Lung microvascular endothelial cell (primary cell): ENCODE data around the gene MPP7. TPM values are rescaled to one million over a fixed set of nuclear protein-coding genes. Genes with fewer than 3 reads are reported as not detected.

Source experiments
- DNase-seq, 2 donors: peaks; one replicate each; pipeline versions ENCODE4 v3.0.0 to v3.0.0-alpha.2; 2010; ENCODE audit warnings: low read depth in 2 of 2
- total RNA-seq: library from RNA; depleted of rRNA; stranded (reverse); fragments of >200 nt; gene quantifications from 2 replicates; pipeline ENCODE4 v1.2.1, GENCODE V29; 2014

The MPP7 gene
- total RNA-seq, 1 donor from 2014 or later: 21.6 TPM

DNA sequence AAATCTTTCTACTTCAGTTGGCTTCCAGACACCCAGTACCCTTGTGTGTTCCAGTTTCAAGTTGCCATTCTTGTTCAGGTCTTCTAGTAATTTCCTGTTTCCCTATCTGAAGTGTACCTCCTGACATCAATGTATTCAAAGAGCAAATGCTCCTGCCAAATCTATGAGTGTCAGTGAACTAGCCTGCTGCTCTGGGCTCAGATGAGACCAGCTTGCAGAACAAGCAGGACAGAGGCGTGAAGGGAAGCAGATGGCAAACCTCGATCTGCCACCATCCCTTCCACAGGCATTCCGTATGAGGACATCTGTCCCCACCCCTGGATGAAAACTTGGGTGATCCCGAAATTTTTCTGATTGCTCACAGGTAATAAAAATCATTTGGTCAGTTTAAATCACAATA lies 4.4 kb upstream of the MPP7 start:
- no peak for DNase-seq

DNA sequence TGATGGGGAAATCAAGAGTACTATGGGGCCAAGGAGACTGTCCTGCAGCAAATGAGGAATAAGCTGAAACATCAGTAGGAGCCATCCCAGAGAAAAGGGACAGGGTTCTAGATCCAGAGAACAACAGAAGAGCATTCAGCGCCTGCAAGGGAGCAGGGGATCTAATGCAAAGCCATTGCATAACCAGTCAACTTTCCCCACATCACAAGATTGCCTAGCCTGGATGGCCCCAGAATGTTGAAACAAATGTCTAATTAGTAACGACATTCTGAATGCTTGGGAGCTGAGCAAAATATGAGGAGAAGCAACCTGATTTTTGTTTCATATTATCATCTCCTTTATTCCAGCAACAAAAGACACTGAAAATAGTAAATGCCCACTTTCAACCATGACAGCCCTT lies 2.7 kb upstream of the MPP7 start:
- no peak for DNase-seq

DNA sequence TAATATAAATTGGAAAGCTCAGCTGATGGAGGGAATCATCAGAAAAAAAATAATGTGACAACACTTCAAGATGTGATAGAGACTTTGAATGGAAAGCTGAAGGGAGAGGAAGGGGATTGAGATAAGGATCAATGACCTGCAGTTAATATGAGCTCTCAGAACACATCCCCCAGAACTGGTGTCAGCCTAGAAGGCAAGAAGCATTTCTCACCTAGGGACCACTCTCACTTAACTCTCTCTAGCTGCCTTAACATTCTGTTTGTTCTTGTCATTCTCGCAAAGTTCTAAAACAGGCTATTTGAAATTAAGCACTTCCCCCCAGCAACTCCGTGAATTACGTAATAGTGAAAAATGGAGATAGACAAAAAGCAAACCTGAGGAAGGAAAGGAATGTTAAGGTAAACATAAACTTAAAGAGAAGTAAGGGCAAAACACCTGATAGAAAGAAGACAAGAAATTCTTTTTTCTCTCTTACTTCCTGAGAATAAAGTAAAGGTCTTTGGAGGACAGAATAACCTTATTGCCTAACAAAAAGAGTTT lies 1.2 kb upstream of the MPP7 start:
- no peak for DNase-seq

DNA sequence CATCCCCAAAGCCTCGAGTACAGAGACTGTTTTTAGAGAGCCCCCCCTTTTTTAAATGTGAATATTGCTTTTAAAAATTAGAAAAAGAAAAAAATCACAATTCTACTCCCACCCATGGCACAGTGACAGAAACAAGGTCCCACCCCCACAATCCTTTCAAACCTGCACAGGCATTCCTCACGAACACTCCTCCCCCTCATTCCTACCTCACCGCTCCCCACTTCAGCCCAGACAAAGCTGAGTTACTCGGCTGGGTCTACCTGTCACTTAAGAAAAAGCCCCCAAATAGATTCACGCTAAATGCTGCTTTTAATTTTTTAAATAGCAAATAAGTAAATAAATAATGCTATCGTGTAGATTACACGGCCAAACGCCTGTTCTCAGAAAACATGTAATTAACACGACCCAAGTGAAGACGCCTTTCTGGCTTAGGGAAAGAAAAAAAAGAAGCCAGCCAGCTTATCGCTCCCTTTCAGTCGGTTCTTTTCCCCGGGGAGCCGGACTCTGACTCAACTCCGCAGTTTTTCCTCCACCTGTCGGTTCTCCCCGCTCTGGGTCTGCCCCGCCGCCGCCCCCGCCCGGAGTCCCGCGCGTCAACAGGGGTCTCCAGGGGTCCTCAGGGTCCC lies 739 bp downstream of the MPP7 start:
- peak in 1 of 2 donors; percentile 8 for DNase-seq

DNA sequence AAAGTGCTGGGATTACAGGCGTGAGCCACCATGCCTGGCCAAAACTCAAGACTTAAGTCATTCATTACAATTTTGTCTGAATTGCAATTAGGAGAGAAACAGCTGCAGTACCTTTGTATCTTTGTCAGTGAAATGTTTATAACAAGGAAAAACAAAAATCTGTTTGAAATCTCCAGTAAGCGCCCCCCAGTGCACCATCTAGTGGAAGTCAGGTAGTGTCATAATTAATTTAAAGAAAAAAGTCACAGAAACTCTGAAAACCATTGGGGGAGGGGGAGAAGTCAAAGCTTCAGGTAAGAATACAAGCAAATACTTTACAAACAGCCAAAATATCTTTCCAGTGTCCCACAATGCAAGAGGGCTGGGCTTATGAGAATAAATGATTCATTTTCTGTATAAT lies 2.8 kb downstream of the MPP7 start:
- DNase-seq: peak in 1 of 2 donors; percentile 23

DNA sequence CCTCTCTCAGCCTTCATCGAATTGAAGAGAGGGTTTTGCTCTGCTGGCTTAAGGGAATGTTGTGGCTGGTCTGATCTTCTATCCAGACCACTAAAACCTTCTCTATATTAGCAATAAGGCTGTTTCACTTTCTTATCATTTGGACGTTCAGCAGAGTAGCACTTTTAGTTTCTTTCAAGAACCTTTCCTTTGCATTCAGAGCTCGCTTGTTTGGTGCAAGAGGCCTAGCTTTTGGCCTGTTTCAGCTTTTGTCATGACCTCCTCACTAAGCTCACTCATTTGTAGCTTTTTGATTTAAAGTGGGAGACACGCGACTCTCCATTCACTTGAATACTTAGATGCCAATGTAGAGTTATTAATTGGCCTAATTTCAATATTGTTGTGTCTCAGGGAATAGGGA lies 3.9 kb downstream of the MPP7 start:
- DNase-seq: no peak

DNA sequence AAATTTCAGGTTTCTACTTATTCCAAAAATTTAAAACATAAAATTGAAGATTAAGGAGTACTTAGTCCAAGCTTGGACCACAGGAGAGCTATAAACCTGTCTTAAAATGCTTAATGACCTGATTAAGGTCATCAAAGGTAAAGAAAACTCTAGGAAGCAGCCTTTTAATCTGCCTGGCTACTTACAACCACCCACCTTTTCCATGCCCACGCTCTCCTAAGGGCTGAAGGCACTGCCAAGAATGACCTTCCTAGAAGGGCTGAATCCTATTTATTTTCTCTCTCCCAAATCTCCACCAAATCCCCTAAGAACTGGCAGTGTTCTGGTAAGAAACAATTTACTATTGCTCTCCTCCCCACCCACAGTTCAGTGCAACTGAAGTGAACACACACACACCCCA lies 6.8 kb downstream of the MPP7 start:
- DNase-seq: no peak

DNA sequence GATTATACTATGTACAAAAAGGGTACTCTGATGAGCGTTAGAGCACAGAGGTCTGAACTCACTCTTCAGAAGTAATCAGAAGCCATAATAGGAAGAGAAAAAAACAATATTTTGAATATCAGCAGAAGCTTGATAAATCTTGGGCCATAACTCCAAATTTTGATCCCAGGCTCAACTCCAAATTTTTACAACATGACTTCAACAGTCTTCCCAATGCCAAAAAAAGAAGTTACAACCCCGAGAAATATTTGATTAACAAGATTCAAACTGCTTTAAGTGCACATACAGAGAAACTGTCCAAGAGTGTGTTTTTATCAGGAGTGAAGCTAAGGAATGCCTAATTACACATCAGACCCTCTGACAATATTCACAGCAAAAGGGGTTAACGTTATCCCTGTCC lies 7.5 kb downstream of the MPP7 start:
- no peak for DNase-seq

DNA sequence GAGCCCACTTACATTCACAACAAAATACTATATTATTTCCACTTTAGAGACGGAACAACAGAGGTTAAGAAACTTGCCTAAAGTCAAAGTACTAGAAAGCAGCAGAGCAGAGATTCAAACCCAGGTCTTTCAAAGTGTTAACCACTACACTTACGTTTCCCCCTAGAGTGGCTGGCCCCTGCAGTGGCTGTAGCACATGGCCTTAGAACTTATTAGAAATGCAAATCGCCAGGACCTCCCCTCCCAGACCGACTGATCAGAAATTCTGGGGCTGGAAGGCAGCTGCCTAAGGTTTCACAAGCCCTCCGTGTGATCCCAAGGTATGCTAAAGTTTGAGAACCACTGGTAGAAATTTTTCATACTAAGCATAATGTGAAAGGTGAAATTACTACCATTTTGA lies 8.1 kb downstream of the MPP7 start:
- DNase-seq: no peak

DNA sequence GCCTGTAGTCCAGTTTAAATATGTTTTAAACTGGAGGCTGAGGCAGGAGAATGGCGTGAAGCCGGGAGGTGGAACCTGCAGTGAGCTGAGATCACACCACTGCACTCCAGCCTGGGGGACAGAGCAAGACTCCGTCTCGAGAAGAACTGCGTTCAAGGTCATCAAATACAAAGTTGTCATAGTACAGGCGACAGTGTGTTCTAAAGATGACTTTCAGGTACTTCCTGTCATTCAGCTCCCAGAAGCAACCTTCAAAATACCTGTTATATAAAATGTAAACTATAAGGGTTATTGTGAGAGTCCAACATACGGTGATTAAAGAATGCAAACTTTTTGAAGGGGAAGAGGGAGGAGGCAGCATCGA lies 8.7 kb downstream of the MPP7 start:
- no peak for DNase-seq

DNA sequence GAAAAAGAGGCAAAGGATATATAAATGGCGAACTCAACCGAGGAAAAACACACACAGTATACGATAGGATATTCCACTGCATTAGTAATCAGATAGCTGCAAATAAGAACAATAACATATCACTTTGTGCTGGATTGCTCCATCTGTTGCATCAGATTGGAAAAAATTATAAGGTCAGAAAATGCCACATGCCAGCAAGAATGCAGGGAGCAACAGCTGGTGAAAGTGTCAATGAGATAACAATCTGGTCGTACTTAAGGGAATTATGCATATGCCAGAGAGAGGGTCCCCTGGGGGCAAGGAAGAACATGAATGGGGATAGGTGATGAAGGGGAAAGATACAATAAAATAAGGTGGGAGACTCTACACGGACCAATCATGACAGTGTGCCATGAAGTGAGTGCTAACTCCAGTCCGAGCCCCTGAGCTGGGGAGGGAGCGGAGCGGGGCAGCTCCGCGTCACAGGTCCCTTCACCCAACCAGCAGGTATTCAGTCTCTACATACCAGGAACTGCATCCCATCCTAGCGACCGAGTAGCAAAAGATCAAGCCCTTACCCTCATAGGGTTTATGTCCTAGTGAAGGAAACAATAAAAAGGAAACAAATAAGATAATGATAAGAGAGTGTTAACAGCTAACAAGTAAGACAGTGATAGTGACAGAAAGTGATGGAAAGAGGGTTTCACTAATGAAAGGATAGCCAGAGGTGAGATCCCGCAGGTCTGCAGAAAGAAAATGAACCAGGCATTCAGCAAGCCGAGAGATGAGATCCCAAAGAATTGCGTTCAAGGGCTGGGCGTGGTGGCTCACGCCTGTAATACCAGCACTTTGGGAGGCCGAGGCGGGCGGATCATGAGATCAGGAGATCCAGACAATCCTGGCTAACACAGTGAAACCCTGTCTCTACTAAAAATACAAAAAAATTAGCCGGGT lies 9.4 kb downstream of the MPP7 start:
- DNase-seq: no peak

DNA sequence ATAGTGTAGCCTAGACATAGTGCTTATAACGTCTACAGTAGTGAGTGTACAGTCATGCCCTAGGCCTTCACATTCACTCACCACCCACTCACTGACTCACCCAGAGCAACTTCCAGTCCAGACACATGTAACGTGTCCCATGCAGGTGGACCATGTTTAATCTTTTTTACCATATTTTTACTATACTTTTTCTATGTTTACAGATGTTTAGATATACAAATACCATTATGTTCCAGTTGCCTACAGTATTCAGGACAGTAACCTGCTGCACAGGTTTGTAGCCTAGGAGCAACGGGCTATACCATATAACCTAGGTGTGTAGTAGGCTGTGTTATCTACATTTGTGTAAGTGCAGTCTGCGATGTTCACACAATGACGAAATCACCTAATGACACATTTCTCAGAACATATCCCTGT lies 11.0 kb downstream of the MPP7 start:
- peak in 1 of 2 donors; percentile 17 for DNase-seq

DNA sequence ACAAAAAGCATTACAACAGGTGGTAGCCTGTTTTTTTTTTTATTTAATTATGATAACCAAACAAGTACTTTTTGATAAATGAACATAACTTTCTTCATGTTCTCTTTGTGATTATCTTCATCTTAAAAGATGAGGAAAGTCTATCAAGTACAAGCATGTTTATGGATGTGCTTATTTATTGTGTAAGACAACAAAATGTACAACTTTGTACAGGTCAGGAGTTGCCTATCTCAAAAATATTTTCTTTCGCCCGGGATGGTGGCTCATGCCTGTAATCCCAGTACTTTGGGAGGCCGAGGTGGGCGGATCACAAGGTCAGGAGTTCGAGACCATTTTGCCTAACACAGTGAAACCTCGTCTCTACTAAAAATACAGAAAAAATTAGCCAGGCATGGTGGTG lies 17.0 kb downstream of the MPP7 start:
- DNase-seq: no peak

DNA sequence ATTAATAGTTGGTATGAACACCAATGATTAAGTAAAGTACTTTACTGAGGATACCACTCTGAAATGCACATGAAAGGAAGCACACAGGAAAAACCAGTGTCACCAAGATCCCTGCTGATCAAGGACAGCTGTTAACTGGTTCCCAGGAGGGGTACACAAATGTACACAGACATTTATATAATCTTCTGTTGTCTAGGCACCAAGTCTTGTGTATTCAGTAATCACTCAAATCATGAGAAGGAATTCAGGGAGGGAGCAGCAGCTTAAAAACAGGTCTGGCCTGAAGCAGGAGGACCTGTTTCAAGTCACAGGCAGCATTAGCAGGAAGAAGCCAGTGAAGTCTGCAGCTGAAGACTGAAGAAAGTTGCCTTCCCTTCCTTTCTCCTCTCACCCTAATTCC lies 18.7 kb downstream of the MPP7 start:
- DNase-seq: no peak

DNA sequence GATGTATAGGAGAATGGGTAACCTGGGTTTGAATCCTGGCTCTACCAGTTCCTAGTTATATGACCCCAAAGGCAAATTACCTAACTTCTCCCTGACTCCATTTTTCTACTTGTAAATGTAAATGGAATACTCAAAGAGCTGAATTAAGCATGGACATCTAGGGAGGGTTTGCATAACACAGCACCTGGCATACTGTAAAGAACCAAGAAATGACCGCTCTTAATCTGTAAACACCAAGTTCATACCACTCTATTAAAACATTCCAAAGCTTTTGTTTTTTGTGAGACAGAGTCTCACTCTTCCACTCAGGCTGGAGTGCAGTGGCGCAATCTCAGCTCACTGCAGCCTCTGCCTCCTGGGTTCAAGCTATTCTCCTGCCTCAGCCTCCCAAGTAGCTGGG lies 19.6 kb downstream of the MPP7 start:
- DNase-seq: no peak

DNA sequence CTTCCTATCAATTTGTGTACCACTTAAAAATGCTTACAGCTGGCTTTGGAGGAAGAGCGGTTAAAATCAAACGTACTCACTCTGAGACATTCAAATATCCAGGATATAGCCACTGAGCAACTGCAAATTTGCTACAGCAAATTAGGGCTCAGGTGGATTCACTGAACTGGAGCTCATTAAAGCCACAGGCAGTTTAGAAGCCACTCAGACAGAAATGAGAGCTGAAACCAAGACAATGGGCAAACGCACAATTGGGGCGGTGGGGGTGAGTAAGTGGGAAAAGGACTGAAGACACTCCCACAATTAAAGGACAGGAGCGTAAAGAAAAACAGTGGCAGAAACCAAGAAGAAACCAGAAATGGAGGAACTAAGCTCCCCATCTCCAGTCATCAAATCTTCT lies 20.5 kb downstream of the MPP7 start:
- DNase-seq: no peak

DNA sequence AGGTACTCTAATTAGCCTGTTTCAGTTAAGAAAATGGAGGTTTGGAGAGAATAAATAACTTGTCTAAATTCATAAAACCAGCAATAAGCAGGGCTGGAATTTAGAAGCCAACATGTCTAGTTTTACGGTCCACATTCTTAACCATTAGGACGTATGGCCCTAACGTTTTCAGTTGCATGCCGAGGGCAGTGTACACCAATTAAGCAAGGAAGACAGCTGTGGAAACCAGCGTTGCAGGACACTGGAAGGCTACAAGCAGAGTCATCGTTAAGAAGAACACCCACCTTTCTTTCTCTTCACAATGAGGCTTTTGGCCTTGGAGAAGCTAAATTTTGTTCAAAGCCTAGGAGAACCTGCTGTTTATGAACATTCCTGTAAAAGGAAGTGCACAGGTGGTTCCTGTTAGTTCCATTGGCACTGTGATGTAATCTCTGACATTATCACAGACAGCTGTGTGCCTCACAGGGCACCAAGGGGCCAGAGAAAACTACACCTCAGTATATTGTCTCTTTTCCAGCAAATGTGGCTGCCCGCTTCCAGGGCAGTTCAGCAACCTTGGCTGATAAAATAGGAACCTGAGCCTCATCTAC lies 21.0 kb downstream of the MPP7 start:
- peak in 1 of 2 donors; percentile 14 for DNase-seq

DNA sequence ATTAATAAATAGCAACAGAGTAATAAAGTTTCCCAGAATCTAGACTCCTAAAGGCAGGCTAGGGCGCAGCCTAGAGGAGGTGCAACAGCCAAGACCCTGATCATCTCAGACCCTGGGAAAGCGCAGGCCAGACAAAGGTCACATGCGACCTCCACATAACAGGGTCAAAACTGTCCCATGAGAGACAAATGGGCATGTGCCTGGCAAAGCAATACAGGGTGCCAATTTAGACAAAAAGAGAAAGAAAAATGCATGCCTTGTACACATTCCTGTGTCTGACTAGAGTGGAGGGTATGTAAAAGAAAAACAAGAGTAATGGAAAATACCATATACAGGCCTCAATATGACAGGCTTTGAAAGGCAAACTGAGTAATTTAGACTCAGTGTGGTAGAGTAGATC lies 22.2 kb downstream of the MPP7 start:
- DNase-seq: peak in 1 of 2 donors; percentile 39

DNA sequence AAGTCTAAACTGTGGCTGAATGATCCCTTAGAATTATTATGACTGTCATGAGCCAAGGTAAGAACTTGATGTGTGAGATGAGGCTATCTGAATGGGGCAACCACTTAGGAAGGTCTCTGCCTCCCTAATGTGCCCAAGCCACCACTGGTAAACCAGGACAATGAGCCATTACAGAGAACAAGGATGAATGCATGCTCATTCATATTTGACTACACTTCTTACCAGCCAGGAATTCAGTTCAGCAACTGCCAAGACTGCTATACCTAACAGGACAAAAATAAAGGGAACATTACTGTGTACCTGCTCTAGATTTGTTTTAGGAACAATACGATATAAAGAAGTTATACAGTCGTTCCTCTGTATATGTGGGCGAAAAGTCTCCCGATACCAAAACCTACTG lies 23.0 kb downstream of the MPP7 start:
- no peak for DNase-seq

DNA sequence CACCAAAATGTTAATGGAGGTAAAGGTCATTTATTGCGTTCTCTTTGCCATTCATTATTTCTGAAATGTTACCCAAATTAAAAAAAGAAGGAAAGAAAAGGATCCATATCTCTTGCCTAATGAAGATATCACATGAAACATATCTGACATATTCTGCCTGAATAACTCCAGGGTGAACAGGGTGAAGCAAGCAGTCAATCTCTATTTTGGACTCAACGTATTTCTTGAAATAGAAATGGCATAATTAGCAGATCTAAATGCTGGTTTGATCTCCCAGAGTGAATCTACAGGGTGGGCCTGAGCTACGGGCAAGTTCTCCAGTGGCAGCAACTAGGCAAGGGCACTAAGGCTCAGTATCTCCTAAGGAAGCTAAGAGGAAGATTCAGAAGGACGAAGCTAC lies 24.0 kb downstream of the MPP7 start:
- DNase-seq: no peak

DNA sequence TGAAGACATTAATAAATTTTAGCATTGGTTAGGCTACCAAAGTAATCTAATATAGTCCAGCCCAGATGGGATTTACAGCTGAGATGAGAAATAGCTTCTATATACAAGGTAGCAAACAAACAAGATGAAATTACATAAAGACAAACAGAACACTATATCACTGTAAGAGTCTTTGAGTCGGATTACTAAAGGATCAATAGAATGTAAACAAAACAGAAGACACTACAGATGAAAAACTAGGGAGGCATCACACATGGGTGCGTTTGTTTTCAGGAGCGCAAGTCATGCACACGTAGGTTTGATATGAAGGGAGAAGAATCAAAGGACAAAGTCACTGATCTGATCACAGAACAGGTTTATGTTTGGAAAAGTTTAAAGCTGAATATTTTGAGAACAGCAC lies 26.5 kb downstream of the MPP7 start:
- no peak for DNase-seq

DNA sequence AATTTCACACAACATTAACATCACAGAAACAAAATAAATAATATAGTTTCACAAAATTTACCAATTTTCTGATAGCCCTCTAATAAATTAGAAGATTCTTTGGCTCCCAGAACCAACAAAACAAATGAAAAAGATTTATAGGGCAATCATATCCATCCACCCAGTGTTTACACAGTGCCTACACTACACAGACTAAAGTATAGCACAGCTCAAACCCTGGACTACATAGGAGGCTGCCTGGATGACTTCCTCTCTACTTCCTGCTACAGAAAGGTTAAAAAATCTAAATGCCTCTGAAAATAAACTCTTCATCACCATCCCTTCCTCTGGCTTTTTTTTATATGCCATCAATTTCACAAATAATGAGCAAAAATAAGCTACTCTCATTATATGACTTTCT lies 28.4 kb downstream of the MPP7 start:
- DNase-seq: no peak

DNA sequence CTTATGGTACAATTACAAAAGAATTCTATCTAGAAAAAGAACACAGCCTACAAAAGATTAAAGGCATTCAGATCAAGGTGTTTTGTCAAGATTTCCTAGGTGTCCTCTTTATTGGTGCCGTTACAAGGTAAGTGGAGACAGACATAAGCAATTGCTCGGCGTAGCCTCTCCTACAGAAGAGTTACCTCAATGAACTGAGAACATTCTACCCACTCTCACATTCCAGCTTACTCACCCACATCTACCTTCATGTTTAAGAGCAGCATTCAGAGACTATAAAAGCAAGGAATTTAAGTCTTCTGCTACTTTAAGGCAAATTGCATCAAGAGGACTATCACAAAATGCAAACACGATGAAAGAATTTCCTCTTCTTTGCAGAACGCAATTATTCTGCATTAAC lies 29.5 kb downstream of the MPP7 start:
- no peak for DNase-seq
